ENCODE measurements around the gene MID1.

MID1 gene

DNA sequence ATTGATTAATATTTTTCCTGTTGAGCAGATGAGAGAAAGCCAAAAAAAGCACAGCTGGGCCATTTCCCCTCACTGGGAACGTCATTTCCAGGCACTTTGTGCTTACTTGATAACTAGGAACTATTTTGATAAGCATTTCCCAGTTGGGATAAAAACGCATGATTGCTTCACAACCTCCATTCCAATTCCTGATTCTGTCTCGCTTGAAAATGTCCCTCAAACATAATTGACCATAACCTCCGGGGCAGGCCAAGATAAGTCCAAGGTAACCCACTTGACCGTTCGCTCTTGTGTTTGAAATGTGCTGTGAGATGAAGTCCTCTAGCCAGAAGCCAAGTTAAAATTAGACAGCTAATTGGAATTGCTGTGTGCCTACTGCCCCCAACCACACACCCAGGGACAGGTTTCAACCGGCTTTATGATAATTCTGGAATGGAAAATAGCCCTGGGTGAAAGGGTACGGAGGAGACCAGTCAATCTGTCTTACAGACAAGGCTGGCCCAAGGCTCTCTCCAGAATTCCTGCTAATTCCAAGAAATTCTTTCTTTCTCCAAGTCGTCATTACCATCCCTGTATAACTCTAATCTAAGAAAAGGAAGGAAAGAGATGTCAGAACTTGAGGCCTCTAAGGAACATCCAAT is 137.1 kb downstream of the MID1 start:
- H3K9me3 ChIP-seq (ENCODE audit: insufficient read depth, low read depth, low read length), result no peaks in the 10 kb centered on the region
- peaks cover 37% of the 10 kb centered on the region for H3K36me3 ChIP-seq (ENCODE audit: insufficient read depth, low read depth, low read length)
- no peak overlapping the region for H3K27ac ChIP-seq (ENCODE audit: low read length)
- H3K9ac ChIP-seq (ENCODE audit: low read depth, low read length), result no peak overlapping the region
- H3K4me1 ChIP-seq (ENCODE audit: insufficient read depth, low read length), result peaks cover 3% of the 10 kb centered on the region
- no peak overlapping the region for H3K4me3 ChIP-seq (ENCODE audit: low read length)
- H3K27me3 ChIP-seq (ENCODE audit: insufficient read depth, low read length), result no peaks in the 10 kb centered on the region

DNA sequence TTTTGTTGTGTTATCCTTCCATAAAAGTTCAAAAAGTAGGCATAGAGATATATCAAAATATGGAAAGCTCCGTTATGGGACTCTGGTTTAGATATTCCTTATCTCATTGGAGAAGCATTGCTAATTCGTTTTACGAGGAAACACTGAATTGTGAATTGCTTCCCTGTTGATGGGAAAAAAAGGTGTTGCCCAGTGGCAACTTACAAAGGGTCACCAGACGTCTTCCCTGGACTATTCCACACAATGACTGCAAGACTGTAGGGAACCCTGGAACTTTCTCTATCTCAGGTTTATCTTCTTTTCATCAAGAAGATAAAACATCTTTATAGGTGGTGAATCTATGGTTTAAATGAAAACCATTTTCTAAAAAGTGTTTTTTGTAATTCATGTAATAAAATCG is 137.7 kb downstream of the MID1 start:
- Histone ChIP-seq H3K4me1 (ENCODE audit: insufficient read depth, low read length) (peaks cover 3% of the 10 kb centered on the region), H3K36me3 (ENCODE audit: insufficient read depth, low read depth, low read length) (peaks cover 42% of the 10 kb centered on the region), H3K9me3 (ENCODE audit: insufficient read depth, low read depth, low read length) (no peaks in the 10 kb centered on the region), H3K4me3 (ENCODE audit: low read length) (no peak overlapping the region), H3K27ac (ENCODE audit: low read length) (no peak overlapping the region), H3K27me3 (ENCODE audit: insufficient read depth, low read length) (no peaks in the 10 kb centered on the region), H3K9ac (ENCODE audit: low read depth, low read length) (no peak overlapping the region)

DNA sequence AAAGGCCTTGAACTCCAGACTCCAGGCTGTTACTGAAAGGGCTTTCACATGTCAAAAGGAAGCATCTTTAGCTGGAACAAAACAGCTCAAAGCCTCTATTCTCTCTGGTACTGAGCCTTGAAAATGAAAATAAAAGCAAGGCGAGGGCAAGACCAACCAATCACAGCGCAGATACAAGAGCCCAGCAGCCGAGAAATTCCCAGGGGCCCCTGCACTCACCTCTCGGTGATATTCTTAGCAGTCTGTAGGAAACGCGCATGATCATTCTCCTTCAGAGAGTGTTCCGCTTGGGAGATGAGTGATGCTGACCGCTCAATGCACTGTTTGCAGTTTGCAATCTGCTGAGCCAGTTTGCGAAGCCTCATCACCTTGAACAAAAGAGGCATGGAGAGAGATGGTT is 138.1 kb downstream of the MID1 start:
- no peak overlapping the region for H3K27ac ChIP-seq (ENCODE audit: low read length)
- H3K27me3 ChIP-seq (ENCODE audit: insufficient read depth, low read length), result no peaks in the 10 kb centered on the region
- H3K4me3 ChIP-seq (ENCODE audit: low read length), result no peak overlapping the region
- H3K9ac ChIP-seq (ENCODE audit: low read depth, low read length), result no peak overlapping the region
- H3K36me3 ChIP-seq (ENCODE audit: insufficient read depth, low read depth, low read length), result peaks cover 43% of the 10 kb centered on the region
- peaks cover 3% of the 10 kb centered on the region for H3K4me1 ChIP-seq (ENCODE audit: insufficient read depth, low read length)
- H3K9me3 ChIP-seq (ENCODE audit: insufficient read depth, low read depth, low read length), result no peaks in the 10 kb centered on the region

DNA sequence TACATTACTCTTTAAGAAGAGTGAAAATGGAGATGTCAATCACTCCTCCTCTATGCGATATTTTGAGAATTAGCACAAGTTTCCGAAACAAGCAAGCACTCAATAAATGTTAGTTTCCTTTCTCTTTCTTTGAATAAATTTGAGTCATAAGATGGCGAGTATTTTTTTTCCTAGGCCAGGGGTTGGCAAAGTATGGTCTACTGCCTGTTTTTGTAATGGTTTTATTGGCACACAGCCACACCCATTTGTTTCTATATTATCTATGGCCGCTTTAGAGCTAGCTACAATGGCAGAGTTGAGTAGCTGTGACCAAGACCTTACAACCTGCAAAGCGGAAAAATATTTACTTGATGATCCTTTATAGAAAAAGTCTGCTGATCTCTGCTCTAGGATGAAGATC is 139.5 kb downstream of the MID1 start:
- peaks cover 45% of the 10 kb centered on the region for H3K36me3 ChIP-seq (ENCODE audit: insufficient read depth, low read depth, low read length)
- no peak overlapping the region for H3K27ac ChIP-seq (ENCODE audit: low read length)
- H3K9ac ChIP-seq (ENCODE audit: low read depth, low read length), result no peak overlapping the region
- no peaks in the 10 kb centered on the region for H3K9me3 ChIP-seq (ENCODE audit: insufficient read depth, low read depth, low read length)
- H3K27me3 ChIP-seq (ENCODE audit: insufficient read depth, low read length), result no peaks in the 10 kb centered on the region
- no peak overlapping the region for H3K4me3 ChIP-seq (ENCODE audit: low read length)
- H3K4me1 ChIP-seq (ENCODE audit: insufficient read depth, low read length), result no peaks in the 10 kb centered on the region; the same call in 1 of the 2 replicates

DNA sequence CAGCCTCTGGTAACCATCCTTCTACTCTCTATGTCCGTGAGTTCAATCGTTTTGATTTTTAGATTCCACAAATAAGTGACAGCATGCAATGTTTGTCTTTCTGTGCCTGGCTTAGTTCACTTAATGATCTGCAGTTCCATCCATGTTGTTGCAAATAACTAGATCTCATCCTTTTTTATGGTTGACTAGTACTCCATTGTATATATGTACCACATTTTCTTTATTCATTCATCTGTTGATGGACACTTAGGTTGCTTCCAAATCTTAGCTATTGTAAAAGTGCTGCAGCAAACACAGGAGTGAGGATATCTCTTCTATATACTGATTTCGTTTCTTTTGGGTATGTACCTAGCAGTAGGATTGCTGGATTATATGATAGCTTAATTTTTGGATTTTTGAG is 140.9 kb downstream of the MID1 start:
- Histone ChIP-seq H3K27me3 (ENCODE audit: insufficient read depth, low read length) (no peaks in the 10 kb centered on the region), H3K27ac (ENCODE audit: low read length) (no peak overlapping the region), H3K36me3 (ENCODE audit: insufficient read depth, low read depth, low read length) (peaks cover 53% of the 10 kb centered on the region)

DNA sequence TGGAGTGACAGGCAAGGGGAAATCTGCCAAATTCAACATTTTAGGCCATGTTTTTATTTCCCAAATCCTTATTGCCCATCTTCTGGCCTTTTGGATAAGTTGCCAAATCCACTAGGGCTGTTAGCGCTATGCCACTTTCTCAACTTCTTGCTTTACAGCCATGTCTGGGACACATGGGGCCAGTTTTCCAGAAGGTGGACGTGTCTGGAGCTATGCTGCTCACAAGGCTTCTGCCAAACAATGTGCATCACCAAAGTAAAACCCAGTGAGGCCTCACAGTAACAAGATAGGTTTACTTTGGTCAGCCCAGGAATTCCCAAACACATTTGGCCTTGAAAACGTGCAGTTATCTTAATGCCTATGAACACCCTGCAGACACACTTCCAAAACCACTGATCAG is 142.9 kb downstream of the MID1 start:
- no peaks in the 10 kb centered on the region for H3K4me1 ChIP-seq (ENCODE audit: insufficient read depth, low read length)
- peaks cover 70% of the 10 kb centered on the region for H3K36me3 ChIP-seq (ENCODE audit: insufficient read depth, low read depth, low read length)
- H3K27me3 ChIP-seq (ENCODE audit: insufficient read depth, low read length), result no peaks in the 10 kb centered on the region
- H3K9me3 ChIP-seq (ENCODE audit: insufficient read depth, low read depth, low read length), result no peaks in the 10 kb centered on the region
- H3K9ac ChIP-seq (ENCODE audit: low read depth, low read length), result no peak overlapping the region
- no peak overlapping the region for H3K4me3 ChIP-seq (ENCODE audit: low read length)
- H3K27ac ChIP-seq (ENCODE audit: low read length), result no peak overlapping the region

More for the DNA sequence above, 140.9 kb downstream of the MID1 start:
- no peaks in the 10 kb centered on the region; the same call in 1 of the 2 replicates for H3K4me1 ChIP-seq (ENCODE audit: insufficient read depth, low read length)
- H3K9ac ChIP-seq (ENCODE audit: low read depth, low read length), result no peak overlapping the region
- no peaks in the 10 kb centered on the region for H3K9me3 ChIP-seq (ENCODE audit: insufficient read depth, low read depth, low read length)
- H3K4me3 ChIP-seq (ENCODE audit: low read length), result no peak overlapping the region

DNA sequence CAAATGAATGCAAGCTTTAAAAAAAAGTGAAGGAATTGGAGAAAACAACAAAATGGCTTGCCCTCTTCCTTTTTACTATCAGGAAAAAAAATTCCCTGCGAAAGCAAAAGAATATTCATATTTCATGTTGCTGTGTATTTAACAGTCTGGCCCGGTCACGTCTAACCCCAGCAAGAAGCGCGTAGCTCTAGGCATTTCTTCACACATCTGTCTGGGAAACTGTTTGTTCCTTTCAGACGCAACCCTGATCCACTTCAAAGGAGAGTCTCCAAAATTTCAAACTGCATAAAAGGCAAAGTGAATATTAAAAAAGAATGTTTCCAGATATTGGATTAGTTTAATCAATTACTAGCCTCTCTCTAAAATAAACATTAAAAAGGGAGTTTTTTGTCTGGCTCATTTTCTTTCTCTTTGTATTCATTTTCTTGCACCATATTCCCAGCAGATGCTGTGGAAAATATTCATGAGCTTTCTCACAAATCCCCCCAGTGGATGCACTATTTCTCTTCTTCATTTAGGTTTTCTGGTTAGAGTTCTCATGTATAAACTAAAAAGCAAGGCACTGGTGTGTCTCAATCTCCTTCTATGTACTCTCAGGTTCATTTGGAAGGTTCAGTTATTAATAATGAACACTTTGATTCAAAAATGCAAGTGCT is 145.3 kb downstream of the MID1 start:
- no peaks in the 10 kb centered on the region for H3K9me3 ChIP-seq (ENCODE audit: insufficient read depth, low read depth, low read length)
- no peak overlapping the region for H3K27ac ChIP-seq (ENCODE audit: low read length)
- H3K4me3 ChIP-seq (ENCODE audit: low read length), result no peak overlapping the region
- H3K4me1 ChIP-seq (ENCODE audit: insufficient read depth, low read length), result no peaks in the 10 kb centered on the region
- peaks cover 64% of the 10 kb centered on the region for H3K36me3 ChIP-seq (ENCODE audit: insufficient read depth, low read depth, low read length)
- H3K27me3 ChIP-seq (ENCODE audit: insufficient read depth, low read length), result no peaks in the 10 kb centered on the region
- no peak overlapping the region for H3K9ac ChIP-seq (ENCODE audit: low read depth, low read length)

DNA sequence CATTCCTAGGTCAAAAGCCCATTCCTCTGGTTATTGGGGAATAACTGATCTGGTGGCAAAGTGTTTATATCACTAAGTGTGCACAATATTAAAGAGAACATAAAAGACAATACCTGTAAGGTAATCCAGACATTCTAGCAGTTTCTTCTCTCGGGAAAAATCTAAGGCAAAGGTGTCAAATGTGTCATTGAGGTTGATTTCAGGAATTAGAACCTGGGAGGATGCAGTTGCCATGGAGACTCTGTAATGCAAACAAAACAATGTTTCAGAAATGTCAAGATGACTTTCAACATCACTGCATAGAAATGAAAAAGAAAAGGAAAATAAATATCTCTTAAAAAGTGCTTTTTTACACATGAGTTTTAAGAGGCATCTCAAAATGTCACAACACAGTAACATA is 145.9 kb downstream of the MID1 start:
- Histone ChIP-seq H3K27ac (ENCODE audit: low read length) (no peak overlapping the region), H3K4me3 (ENCODE audit: low read length) (no peak overlapping the region), H3K9me3 (ENCODE audit: insufficient read depth, low read depth, low read length) (no peaks in the 10 kb centered on the region), H3K36me3 (ENCODE audit: insufficient read depth, low read depth, low read length) (peaks cover 62% of the 10 kb centered on the region), H3K9ac (ENCODE audit: low read depth, low read length) (no peak overlapping the region), H3K4me1 (ENCODE audit: insufficient read depth, low read length) (no peaks in the 10 kb centered on the region), H3K27me3 (ENCODE audit: insufficient read depth, low read length) (no peaks in the 10 kb centered on the region)

DNA sequence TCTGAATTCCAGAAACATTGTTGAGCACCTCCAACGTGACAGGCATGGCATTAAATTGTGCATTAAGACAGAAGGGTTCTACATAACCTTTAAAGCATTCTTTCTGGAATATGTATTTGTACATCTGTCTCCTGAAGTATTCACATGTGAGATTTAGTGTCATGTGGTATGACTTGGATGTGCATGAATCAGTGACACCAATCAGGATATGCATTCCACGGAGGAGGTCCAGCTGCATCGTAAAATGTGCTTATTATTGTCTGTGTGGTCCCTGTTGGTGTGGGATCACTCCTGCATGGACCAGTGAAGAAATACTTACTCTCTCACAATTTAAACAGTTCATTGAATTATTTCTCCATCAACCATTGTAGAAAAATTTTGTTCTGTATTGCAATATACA is 149.0 kb downstream of the MID1 start:
- H3K27ac ChIP-seq (ENCODE audit: low read length), result no peak overlapping the region
- H3K4me1 ChIP-seq (ENCODE audit: insufficient read depth, low read length), result no peaks in the 10 kb centered on the region
- H3K36me3 ChIP-seq (ENCODE audit: insufficient read depth, low read depth, low read length), result peaks cover 68% of the 10 kb centered on the region
- H3K4me3 ChIP-seq (ENCODE audit: low read length), result no peak overlapping the region
- H3K9me3 ChIP-seq (ENCODE audit: insufficient read depth, low read depth, low read length), result no peaks in the 10 kb centered on the region
- no peaks in the 10 kb centered on the region for H3K27me3 ChIP-seq (ENCODE audit: insufficient read depth, low read length)
- no peak overlapping the region for H3K9ac ChIP-seq (ENCODE audit: low read depth, low read length)

DNA sequence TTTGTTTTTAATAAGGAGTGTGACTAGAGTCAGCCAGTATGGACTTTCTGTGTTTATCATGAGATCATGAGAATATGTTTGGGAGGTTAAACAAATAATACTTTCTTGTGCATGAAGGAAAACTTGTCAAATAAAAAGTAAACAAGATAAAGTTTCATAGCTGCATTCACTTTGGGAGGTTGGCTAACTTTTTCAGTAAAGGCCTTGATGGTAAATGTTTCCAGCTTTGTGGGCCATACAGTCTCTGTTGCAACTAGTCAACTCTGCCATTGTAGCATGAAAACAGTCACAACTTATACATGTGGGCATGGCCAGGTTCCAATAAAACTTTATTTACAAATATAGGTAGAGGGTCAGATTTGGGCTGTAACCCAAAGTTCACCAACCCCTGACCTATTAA is 150.4 kb downstream of the MID1 start:
- Histone ChIP-seq H3K36me3 (ENCODE audit: insufficient read depth, low read depth, low read length) (peaks cover 75% of the 10 kb centered on the region), H3K27me3 (ENCODE audit: insufficient read depth, low read length) (no peaks in the 10 kb centered on the region), H3K4me1 (ENCODE audit: insufficient read depth, low read length) (no peaks in the 10 kb centered on the region), H3K9me3 (ENCODE audit: insufficient read depth, low read depth, low read length) (no peaks in the 10 kb centered on the region), H3K4me3 (ENCODE audit: low read length) (no peak overlapping the region), H3K9ac (ENCODE audit: low read depth, low read length) (no peak overlapping the region), H3K27ac (ENCODE audit: low read length) (no peak overlapping the region)

DNA sequence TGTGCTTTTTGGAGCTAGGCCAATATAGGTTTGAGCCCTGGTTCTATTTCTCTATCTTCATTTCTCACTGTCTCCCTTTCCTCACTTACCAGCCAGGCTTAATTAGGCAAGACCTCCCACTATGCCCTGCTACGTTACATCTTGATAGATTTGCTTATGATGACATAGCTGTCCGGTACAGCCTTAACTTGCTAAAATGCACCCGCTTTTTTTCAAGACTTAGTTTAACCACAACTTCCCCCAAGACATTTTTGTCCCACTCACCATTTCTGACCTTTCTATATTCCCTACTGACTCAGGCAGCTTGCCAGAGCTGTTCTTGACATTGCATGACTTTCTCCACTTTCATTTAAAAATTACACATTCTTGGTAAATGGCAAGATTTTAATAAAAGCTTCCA is 152.6 kb downstream of the MID1 start:
- H3K27me3 ChIP-seq (ENCODE audit: insufficient read depth, low read length), result no peaks in the 10 kb centered on the region
- no peak overlapping the region for H3K9ac ChIP-seq (ENCODE audit: low read depth, low read length)
- H3K9me3 ChIP-seq (ENCODE audit: insufficient read depth, low read depth, low read length), result no peaks in the 10 kb centered on the region
- no peak overlapping the region for H3K27ac ChIP-seq (ENCODE audit: low read length)
- peaks cover 13% of the 10 kb centered on the region; the same call in 1 of the 2 replicates for H3K4me1 ChIP-seq (ENCODE audit: insufficient read depth, low read length)
- H3K36me3 ChIP-seq (ENCODE audit: insufficient read depth, low read depth, low read length), result peaks cover 52% of the 10 kb centered on the region
- no peak overlapping the region for H3K4me3 ChIP-seq (ENCODE audit: low read length)

DNA sequence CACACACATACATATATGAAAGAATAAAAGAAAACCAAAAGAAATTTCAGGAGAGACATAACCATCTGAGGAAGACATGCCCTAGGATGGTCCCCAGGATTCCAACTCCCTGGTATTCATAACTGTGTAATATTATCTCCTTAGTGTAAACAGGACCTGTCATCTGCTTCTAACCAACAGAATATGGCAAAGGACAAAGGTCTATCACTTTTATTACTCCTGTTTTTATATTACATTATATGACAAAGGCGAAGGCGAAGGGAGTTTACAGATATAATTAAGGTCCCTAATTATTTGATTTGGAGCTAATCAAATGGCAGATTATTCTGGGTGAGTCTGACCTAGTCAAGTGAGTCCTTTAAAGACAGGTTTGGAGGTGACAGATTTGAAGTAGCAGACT is 155.1 kb downstream of the MID1 start:
- Histone ChIP-seq H3K9me3 (ENCODE audit: insufficient read depth, low read depth, low read length) (no peaks in the 10 kb centered on the region), H3K9ac (ENCODE audit: low read depth, low read length) (no peak overlapping the region), H3K4me3 (ENCODE audit: low read length) (no peak overlapping the region), H3K27me3 (ENCODE audit: insufficient read depth, low read length) (no peaks in the 10 kb centered on the region), H3K27ac (ENCODE audit: low read length) (no peak overlapping the region), H3K36me3 (ENCODE audit: insufficient read depth, low read depth, low read length) (peaks cover 36% of the 10 kb centered on the region), H3K4me1 (ENCODE audit: insufficient read depth, low read length) (peaks cover 13% of the 10 kb centered on the region; the same call in 1 of the 2 replicates)
